GM10847 (cell line): ENCODE results near the gene WDR11.

ENCODE experiments used
- POLR2A ChIP-seq: IDR thresholded peaks from 2 replicates; pipeline ENCODE4 v1.6.1; 2011; ENCODE audit not compliant: insufficient read length; ENCODE audit errors: extremely low read depth

Gene WDR11

GRCh38 chr10:120950051-120950561, 98.9 kb downstream of the WDR11 start:
- no peak for TF ChIP-seq POLR2A

GRCh38 chr10:120951288-120951687, 100.1 kb downstream of the WDR11 start:
- TF ChIP-seq POLR2A = no peak

DNA sequence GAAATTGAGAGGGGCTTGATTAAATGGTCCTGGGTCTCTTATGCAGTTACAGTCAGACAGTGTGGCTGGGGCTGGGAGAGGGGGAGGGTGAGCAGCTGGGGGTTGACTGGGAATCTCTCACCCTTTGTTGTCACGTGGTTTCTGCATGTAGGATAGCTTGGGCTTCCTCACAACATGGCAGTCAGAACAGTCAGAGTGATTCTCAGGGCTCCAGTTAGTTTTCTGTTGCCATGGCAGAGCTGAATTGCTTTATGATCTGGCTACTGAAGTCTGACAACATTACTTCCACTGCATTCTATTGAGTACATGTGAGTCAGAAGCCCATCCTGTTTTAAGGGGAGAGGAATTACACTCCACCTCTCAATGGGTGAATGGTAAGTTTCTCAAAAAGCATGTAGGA, 102.7 kb downstream of the WDR11 start:
- TF ChIP-seq POLR2A = no peak
